Left lung (tissue), 10 donors: Measurements from ENCODE around the gene ALDH3A2. TPM values are rescaled to one million over a fixed set of nuclear protein-coding genes. Genes with fewer than 3 reads are reported as not detected.
A peak's percentile ranks its signal among the peaks of the same experiment; 100 is the strongest.

Experiments
- ATAC-seq: fragments of 200-7000 bp; cut with Tn5 transposase; one replicate; pipeline ENCODE4 v1.9.1; 2020; ENCODE audit warnings: moderate library complexity
- DNase-seq, 4 donors: peaks; one replicate each; pipeline ENCODE4 v3.0.0-alpha.2; 2013 to 2020
- H3K27ac ChIP-seq, 2 donors: fragments of 200-600 bp; sonication (generic) in 1 of 2; one replicate each; pipeline versions ENCODE4 v1.5.0 to v1.8.0; 2020 to 2021
- H3K27me3 ChIP-seq, 2 donors: fragments of 200-600 bp; sonication (generic) in 1 of 2; one replicate each; pipeline versions ENCODE4 v1.5.0 to v1.8.0; 2020 to 2021
- H3K36me3 ChIP-seq, 2 donors: fragments of 200-600 bp; sonication (generic) in 1 of 2; one replicate each; pipeline versions ENCODE4 v1.5.0 to v1.8.0; 2020 to 2021
- H3K4me1 ChIP-seq, 2 donors: fragments of 200-600 bp; one replicate each; pipeline ENCODE4 v1.8.0; 2021
- H3K4me3 ChIP-seq, 2 donors: fragments of 200-600 bp; sonication (generic) in 1 of 2; one replicate each; pipeline versions ENCODE4 v1.5.0 to v1.8.0; 2020 to 2021; ENCODE audit warnings: mild to moderate bottlenecking in 1 of 2
- H3K9me3 ChIP-seq, 2 donors: fragments of 200-600 bp; sonication (generic) in 1 of 2; one replicate each; pipeline versions ENCODE4 v1.5.0 to v1.8.0; 2020 to 2021
- intact Hi-C, 2 donors: fragments of 100-400 bp; cut with DNase I; formaldehyde crosslinking; loops; one replicate each; pipeline versions ENCODE4 v1.11.2 to v1.14.2; 2022
- polyA plus RNA-seq, 6 donors: library from polyadenylated mRNA; unstranded; fragments of 120-200 nt; gene quantifications; one replicate each; pipeline ENCODE4 v1.2.1, GENCODE V29; 2013; ENCODE audit not compliant: insufficient read length in 6 of 6
- total RNA-seq, 2 donors: library from RNA; stranded (reverse); fragmentation: NEBNext Ultra II Directional; extraction: Animal tissue kit (Norgen Biotek cat#: 25700); gene quantifications; one replicate each; pipeline ENCODE4 v1.2.1, GENCODE V29; 2021
- TF ChIP-seq, protein P1 (sequence below), 2 donors: fragments of 200-600 bp; sonication (generic) in 1 of 2; IDR thresholded peaks; one replicate each; pipeline versions ENCODE4 v1.5.0 to v1.8.0; 2021; ENCODE audit warnings: antibody characterized with exemption in 2 of 2
- donor health status: DM: no; HTN: yes; CAD: no.
- donor health status: DM: no; HTN: no; CAD: no.

Gene ALDH3A2
- total and polyA plus RNA-seq, 8 donors: 57.6 to 208 (median 70.1) TPM

DNA sequence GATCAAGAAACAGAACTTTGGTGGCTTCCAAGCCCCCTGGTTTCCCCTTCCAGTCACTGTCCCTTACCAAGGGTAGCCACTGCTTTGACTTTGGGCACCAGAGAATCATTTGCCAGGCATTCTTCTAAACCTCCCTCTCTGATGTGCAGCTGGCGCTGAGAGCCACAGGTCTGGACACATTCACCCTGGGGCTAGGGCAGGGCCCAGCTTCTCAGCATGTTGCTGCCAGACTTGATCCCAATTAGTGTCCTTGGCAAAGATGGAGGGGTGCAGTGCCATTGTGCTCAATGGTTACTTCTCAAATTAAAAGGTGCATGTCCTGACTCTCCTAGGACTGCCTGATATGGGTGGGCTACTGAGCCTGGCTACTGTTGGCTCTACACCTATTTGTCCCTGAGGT is 75.4 kb downstream of the ALDH3A2 start:
- intact Hi-C loops: no loop called here
- ATAC-seq (no peak), DNase-seq (peak in 1 of 4 donors; percentile 25)
- Histone ChIP-seq H3K4me1 (peaks cover 17 to 49% of the 10 kb centered on the region in 2 donors), H3K27me3 (no peaks in the 10 kb centered on the region), H3K4me3 (no peak overlapping the region), H3K36me3 (no peaks in the 10 kb centered on the region), H3K27ac (no peak overlapping the region), H3K9me3 (no peaks in the 10 kb centered on the region)
- TF ChIP-seq, protein P1, sequence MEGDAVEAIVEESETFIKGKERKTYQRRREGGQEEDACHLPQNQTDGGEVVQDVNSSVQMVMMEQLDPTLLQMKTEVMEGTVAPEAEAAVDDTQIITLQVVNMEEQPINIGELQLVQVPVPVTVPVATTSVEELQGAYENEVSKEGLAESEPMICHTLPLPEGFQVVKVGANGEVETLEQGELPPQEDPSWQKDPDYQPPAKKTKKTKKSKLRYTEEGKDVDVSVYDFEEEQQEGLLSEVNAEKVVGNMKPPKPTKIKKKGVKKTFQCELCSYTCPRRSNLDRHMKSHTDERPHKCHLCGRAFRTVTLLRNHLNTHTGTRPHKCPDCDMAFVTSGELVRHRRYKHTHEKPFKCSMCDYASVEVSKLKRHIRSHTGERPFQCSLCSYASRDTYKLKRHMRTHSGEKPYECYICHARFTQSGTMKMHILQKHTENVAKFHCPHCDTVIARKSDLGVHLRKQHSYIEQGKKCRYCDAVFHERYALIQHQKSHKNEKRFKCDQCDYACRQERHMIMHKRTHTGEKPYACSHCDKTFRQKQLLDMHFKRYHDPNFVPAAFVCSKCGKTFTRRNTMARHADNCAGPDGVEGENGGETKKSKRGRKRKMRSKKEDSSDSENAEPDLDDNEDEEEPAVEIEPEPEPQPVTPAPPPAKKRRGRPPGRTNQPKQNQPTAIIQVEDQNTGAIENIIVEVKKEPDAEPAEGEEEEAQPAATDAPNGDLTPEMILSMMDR (IDR thresholded peaks at IDR 0.05): no peak

- Histone ChIP-seq H3K9me3 (no peaks in the 10 kb centered on the region), H3K4me3 (peak overlapping the region; percentile 13 to 34), H3K4me1 (peaks cover 17 to 49% of the 10 kb centered on the region in 2 donors), H3K36me3 (no peaks in the 10 kb centered on the region), H3K27ac (peak overlapping the region; percentile 52 to 78), H3K27me3 (no peaks in the 10 kb centered on the region)
- ATAC-seq (peak; percentile 75), DNase-seq (peak in 2 of 4 donors; percentile 87 to 92)
- intact Hi-C loops: no loop called here
- TF ChIP-seq, protein P1 (IDR thresholded peaks at IDR 0.05): no peak
Observed at GRCh38 chr17:19724501-19725420, 76.2 kb downstream of the ALDH3A2 start.

DNA sequence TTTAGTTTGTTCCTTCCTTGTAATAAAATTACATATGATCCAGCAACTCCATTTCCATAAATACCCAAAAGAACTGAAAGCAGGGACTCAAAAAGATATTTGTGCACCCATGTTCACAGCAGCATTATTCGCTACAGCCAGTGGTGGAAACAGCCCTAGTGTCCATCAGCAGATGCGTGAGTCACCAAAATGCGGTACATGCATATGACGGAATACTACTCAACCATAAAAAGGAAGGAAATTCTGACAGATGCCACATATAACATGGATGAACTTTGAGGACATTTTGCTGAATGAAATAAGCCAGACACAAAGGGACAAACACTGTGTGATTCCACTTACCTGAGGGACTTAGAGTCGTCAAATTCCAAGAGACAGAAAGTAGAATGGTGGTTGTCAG is 76.9 kb downstream of the ALDH3A2 start:
- Histone ChIP-seq H3K27me3 (no peaks in the 10 kb centered on the region), H3K9me3 (no peaks in the 10 kb centered on the region), H3K36me3 (no peaks in the 10 kb centered on the region), H3K4me1 (peaks cover 15 to 48% of the 10 kb centered on the region in 2 donors), H3K4me3 (no peak overlapping the region), H3K27ac (peak overlapping the region in 1 of 2 donors; percentile 78)
- TF ChIP-seq, protein P1 (IDR thresholded peaks at IDR 0.05): no peak
- intact Hi-C loops: no loop called here
- ATAC-seq (no peak), DNase-seq (no peak)

DNA sequence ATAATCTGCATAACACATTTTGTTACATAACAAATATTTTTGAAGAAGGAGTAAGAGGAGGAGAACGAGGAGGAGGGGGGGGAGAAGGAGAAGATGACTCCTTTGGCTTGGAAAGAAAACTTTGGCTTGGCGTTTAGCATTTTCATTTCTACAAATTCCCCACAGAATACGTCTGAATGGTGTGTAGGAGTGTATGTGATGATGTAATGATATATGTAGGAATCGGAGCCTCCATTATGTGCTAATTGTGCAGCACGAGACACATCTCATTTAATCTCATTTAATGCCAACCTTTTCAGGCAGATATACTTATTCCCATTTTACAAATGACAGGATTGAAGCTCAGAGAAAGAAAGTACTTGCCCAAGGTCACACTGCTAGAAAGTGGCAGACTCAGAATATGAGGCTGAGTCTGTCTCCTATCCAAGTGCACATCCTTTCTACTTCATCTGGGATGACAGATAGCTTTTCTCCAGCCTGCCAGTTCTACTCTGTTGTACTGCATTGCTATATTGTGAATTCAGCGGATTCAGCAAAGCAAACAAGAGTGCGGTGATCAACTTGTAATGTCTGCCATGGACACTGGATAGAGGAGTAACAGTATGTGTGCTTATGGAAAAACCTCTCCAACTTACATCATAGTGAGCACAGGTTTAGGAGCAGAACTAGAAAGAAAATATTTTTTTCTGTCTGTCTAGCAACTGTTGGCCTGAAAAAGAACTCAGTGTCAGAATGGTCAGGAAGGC is 78.3 kb downstream of the ALDH3A2 start:
- no peaks in the 10 kb centered on the region for H3K27me3 ChIP-seq
- H3K36me3 ChIP-seq: no peaks in the 10 kb centered on the region
- H3K27ac ChIP-seq: peak overlapping the region; percentile 43 to 83
- ATAC-seq: no peak
- intact Hi-C loops: no loop called here
- H3K4me3 ChIP-seq: no peak overlapping the region
- H3K4me1 ChIP-seq: peaks cover 12 to 55% of the 10 kb centered on the region in 2 donors
- TF ChIP-seq, protein P1 (IDR thresholded peaks at IDR 0.05): no peak
- no peak for DNase-seq
- H3K9me3 ChIP-seq: no peaks in the 10 kb centered on the region

Other genes with a start within 250 kb of the ALDH3A2 start
- 1 to 10 TPM; 2.1 to 3.4 TPM for gene RNF112, start 237.5 kb upstream of the ALDH3A2 start, total RNA-seq
- 1 to 10 TPM; 3.1 to 5.0 (median 3.8) TPM for gene RNF112, start 237.5 kb upstream of the ALDH3A2 start, polyA plus RNA-seq
- 10 to 100 TPM in 1 of 2 donors, 1 to 10 TPM in 1; 5.5 to 16.2 TPM for gene SLC47A1, start 114.9 kb upstream of the ALDH3A2 start, total RNA-seq
- gene SLC47A1, start 114.9 kb upstream of the ALDH3A2 start, polyA plus RNA-seq: 1 to 10 TPM; 1.0 to 2.6 (median 1.5) TPM
- gene SLC47A2, start 67.8 kb downstream of the ALDH3A2 start, total RNA-seq: not detected
- gene SLC47A2, start 67.8 kb downstream of the ALDH3A2 start, polyA plus RNA-seq: under 1 TPM; 0.20 to 0.60 (median 0.41) TPM
- 1 to 10 TPM; 1.2 to 4.7 TPM for gene ALDH3A1, start 99.5 kb downstream of the ALDH3A2 start, total RNA-seq
- under 1 TPM; 0.41 to 0.76 (median 0.65) TPM for gene ALDH3A1, start 99.5 kb downstream of the ALDH3A2 start, polyA plus RNA-seq
- 10 to 100 TPM; 14.4 to 20.9 TPM for gene ULK2, start 219.2 kb downstream of the ALDH3A2 start, total RNA-seq
- gene ULK2, start 219.2 kb downstream of the ALDH3A2 start, polyA plus RNA-seq: 10 to 100 TPM; 26.0 to 36.7 (median 30.7) TPM